GM12878 (cell line): ENCODE data around the gene SPAG6.

Experiments used
- POLR2A ChIP-seq: IDR thresholded peaks from 2 replicates; pipeline ENCODE4 v1.6.1; 2011; ENCODE audit warnings: low read depth, mild to moderate bottlenecking, low read length
- POLR2AphosphoS5 ChIP-seq: IDR thresholded peaks from 2 replicates; pipeline ENCODE4 v1.6.1; 2011; ENCODE audit warnings: mild to moderate bottlenecking, low read length, inconsistent platforms
- TF ChIP-seq, protein P1 (sequence below), 3 experiments: IDR thresholded peaks in 2 of 3; conservative IDR thresholded peaks in 1 of 3; 2 replicates each; pipeline ENCODE4 v1.5.1; 2011; ENCODE audit warnings: low read depth in 3 of 3, low read length in 3 of 3, mild to moderate bottlenecking in 3 of 3, control low read depth in 2 of 3, moderate library complexity in 2 of 3, inconsistent platforms in 1 of 3, mixed read lengths in 1 of 3; ENCODE audit not compliant: control insufficient read depth in 2 of 3, insufficient read depth in 1 of 3; ENCODE audit errors: extremely low read depth in 1 of 3

DNA sequence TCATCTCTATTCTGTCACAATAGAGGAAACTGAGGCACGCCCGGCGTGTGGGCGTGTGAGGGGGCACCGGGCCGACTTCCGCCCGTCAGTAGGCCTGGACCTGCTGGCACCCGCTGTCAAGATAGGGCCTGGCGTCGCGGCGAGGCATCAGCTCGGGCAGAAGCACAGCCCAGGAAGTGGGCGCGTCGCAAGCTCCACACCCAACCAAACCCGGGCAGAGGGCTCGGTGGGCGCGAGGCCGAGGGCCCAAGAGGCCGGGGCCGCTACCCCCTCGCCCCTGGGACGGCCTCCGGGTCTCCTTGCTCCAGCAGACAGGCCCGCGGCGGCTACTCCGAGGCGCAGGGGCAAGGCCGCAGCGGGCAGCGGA, 91.2 kb downstream of the SPAG6 start:
- TF ChIP-seq POLR2A (no peak), POLR2AphosphoS5 (no peak)
- TF ChIP-seq, protein P1, sequence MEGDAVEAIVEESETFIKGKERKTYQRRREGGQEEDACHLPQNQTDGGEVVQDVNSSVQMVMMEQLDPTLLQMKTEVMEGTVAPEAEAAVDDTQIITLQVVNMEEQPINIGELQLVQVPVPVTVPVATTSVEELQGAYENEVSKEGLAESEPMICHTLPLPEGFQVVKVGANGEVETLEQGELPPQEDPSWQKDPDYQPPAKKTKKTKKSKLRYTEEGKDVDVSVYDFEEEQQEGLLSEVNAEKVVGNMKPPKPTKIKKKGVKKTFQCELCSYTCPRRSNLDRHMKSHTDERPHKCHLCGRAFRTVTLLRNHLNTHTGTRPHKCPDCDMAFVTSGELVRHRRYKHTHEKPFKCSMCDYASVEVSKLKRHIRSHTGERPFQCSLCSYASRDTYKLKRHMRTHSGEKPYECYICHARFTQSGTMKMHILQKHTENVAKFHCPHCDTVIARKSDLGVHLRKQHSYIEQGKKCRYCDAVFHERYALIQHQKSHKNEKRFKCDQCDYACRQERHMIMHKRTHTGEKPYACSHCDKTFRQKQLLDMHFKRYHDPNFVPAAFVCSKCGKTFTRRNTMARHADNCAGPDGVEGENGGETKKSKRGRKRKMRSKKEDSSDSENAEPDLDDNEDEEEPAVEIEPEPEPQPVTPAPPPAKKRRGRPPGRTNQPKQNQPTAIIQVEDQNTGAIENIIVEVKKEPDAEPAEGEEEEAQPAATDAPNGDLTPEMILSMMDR (IDR thresholded peaks at IDR 0.05 in 2 of 3, conservative IDR thresholded peaks at IDR 0.05 in 1 of 3; ENCODE audit: control insufficient read depth in 2 of 3, extremely low read depth in 1 of 3, insufficient read depth in 1 of 3, low read depth in 3 of 3, low read length in 3 of 3) = no peak
